WTC11 (cell line): ENCODE measurements around the gene CHCT1. TPM values are rescaled to one million over a fixed set of nuclear protein-coding genes. Genes with fewer than 3 reads are reported as not detected.

Experiments used
- ATAC-seq: fragments of 200-7000 bp; cut with Tn5 transposase; 2 replicates; pipeline ENCODE4 v1.10.0; 2021; ENCODE audit warnings: mild to moderate bottlenecking, moderate library complexity
- CTCF ChIA-PET: fragments of 300-600 bp; sonication (Branson Sonifier 250); formaldehyde crosslinking; loops from one replicate; lab custom pipeline; 2021; ENCODE audit warnings: antibody characterized with exemption; lab: Charles Lee
- POLR2A ChIA-PET: fragments of 350-600 bp; sonication (Branson Sonifier 250); formaldehyde crosslinking; loops from one replicate; lab custom pipeline; 2021; ENCODE audit warnings: antibody characterized with exemption; lab: Charles Lee
- DNase-seq: peaks from one replicate; pipeline ENCODE4 v3.0.0; 2021; ENCODE audit warnings: low spot score
- H3K27ac Mint-ChIP-seq: 2 replicates; pipeline ENCODE4 v1.8.0; 2021; ENCODE audit warnings: mixed read lengths
- H3K27me3 Mint-ChIP-seq: 2 replicates; pipeline ENCODE4 v1.8.0; 2021; ENCODE audit warnings: low read depth, mild to moderate bottlenecking, moderate library complexity, mixed read lengths
- H3K36me3 Mint-ChIP-seq: 2 replicates; pipeline ENCODE4 v1.8.0; 2021; ENCODE audit warnings: mixed read lengths
- H3K4me1 Mint-ChIP-seq: 2 replicates; pipeline ENCODE4 v1.8.0; 2022; ENCODE audit warnings: mixed read lengths
- H3K4me3 Mint-ChIP-seq: 2 replicates; pipeline ENCODE4 v1.8.0; 2021; ENCODE audit warnings: mild to moderate bottlenecking, moderate library complexity, mixed read lengths
- H3K9me3 Mint-ChIP-seq: 2 replicates; pipeline ENCODE4 v1.8.0; 2021; ENCODE audit warnings: mixed read lengths
- ETV6 ChIP-seq: sonication (generic); formaldehyde crosslinking; IDR thresholded peaks from 2 replicates; pipeline ENCODE4 v1.8.1; 2022; ENCODE audit warnings: mild to moderate bottlenecking, missing genetic modification reagents
- FOXJ3 ChIP-seq: sonication (generic); formaldehyde crosslinking; IDR thresholded peaks from 2 replicates; pipeline ENCODE4 v1.9.0; 2021; ENCODE audit warnings: missing genetic modification reagents, mild to moderate bottlenecking, borderline replicate concordance
- GABPB1 ChIP-seq: sonication (generic); formaldehyde crosslinking; IDR thresholded peaks from 2 replicates; pipeline ENCODE4 v1.8.1; 2023; ENCODE audit warnings: mild to moderate bottlenecking, missing genetic modification reagents
- GTF2I ChIP-seq: fragments of 250-450 bp; sonication (Bioruptor Pico); conservative IDR thresholded peaks from 2 replicates; pipeline ENCODE4 v1.4.0; 2021; ENCODE audit warnings: mild to moderate bottlenecking
- NFATC4 ChIP-seq: fragments of 250-450 bp; sonication (Bioruptor Pico); IDR thresholded peaks from 2 replicates; pipeline ENCODE4 v1.9.0; 2021; ENCODE audit warnings: mild to moderate bottlenecking
- NR1H2 ChIP-seq: sonication (generic); formaldehyde crosslinking; IDR thresholded peaks from 2 replicates; pipeline ENCODE4 v1.9.0; 2021; ENCODE audit warnings: mild to moderate bottlenecking, moderate library complexity, missing genetic modification reagents
- RORB ChIP-seq: fragments of 250-450 bp; sonication (Bioruptor Pico); IDR thresholded peaks from 2 replicates; pipeline ENCODE4 v1.9.0; 2021; ENCODE audit warnings: mild to moderate bottlenecking
- SMAD4 ChIP-seq: sonication (generic); formaldehyde crosslinking; IDR thresholded peaks from 2 replicates; pipeline ENCODE4 v1.8.0; 2022; ENCODE audit warnings: mild to moderate bottlenecking, missing genetic modification reagents
- SOX15 ChIP-seq: fragments of 250-450 bp; sonication (Bioruptor Pico); IDR thresholded peaks from 2 replicates; pipeline ENCODE4 v1.9.0; 2021; ENCODE audit warnings: mild to moderate bottlenecking
- ZBTB21 ChIP-seq: sonication (generic); formaldehyde crosslinking; IDR thresholded peaks from 2 replicates; pipeline ENCODE4 v1.8.1; 2023; ENCODE audit warnings: mild to moderate bottlenecking, missing genetic modification reagents, borderline replicate concordance
- ZNF263 ChIP-seq: sonication (generic); formaldehyde crosslinking; IDR thresholded peaks from 2 replicates; pipeline ENCODE4 v1.8.1; 2022; ENCODE audit warnings: low read depth, mild to moderate bottlenecking, moderate library complexity, missing genetic modification reagents
- ZNF317 ChIP-seq: sonication (generic); formaldehyde crosslinking; IDR thresholded peaks from 2 replicates; pipeline ENCODE4 v1.8.1; 2023; ENCODE audit warnings: low read depth, mild to moderate bottlenecking, moderate library complexity, missing genetic modification reagents, borderline replicate concordance
- ZNF396 ChIP-seq: fragments of 250-450 bp; sonication (Bioruptor Pico); IDR thresholded peaks from 2 replicates; pipeline ENCODE4 v1.8.0; 2021; ENCODE audit warnings: mild to moderate bottlenecking, moderate library complexity, borderline replicate concordance
- ZNF671 ChIP-seq: fragments of 250-450 bp; sonication (Bioruptor Pico); IDR thresholded peaks from 2 replicates; pipeline ENCODE4 v1.8.0; 2021; ENCODE audit warnings: mild to moderate bottlenecking
- total RNA-seq: library from RNA; stranded (reverse); gene quantifications from 3 replicates; pipeline ENCODE4 v1.2.3, GENCODE V29; 2021
- TF ChIP-seq, protein P1 (sequence below): sonication (generic); formaldehyde crosslinking; conservative IDR thresholded peaks from 2 replicates; pipeline ENCODE4 v1.8.1; 2022; ENCODE audit warnings: mild to moderate bottlenecking, missing genetic modification reagents
- TF ChIP-seq, protein P2 (sequence below): sonication (generic); formaldehyde crosslinking; IDR thresholded peaks from 2 replicates; pipeline ENCODE4 v1.8.0; 2023; ENCODE audit warnings: missing genetic modification reagents
- TF ChIP-seq, protein P3 (sequence below): fragments of 250-450 bp; sonication (Bioruptor Pico); IDR thresholded peaks from 2 replicates; pipeline ENCODE4 v1.8.0; 2021; ENCODE audit warnings: mild to moderate bottlenecking
- TF ChIP-seq, protein P4 (sequence below): sonication (generic); formaldehyde crosslinking; IDR thresholded peaks from 2 replicates; pipeline ENCODE4 v1.8.1; 2022; ENCODE audit warnings: low read depth, mild to moderate bottlenecking, moderate library complexity, missing genetic modification reagents, borderline replicate concordance
- TF ChIP-seq, protein P5 (sequence below): sonication (generic); formaldehyde crosslinking; IDR thresholded peaks from 2 replicates; pipeline ENCODE4 v1.8.1; 2022; ENCODE audit warnings: mild to moderate bottlenecking, moderate library complexity, missing genetic modification reagents
- TF ChIP-seq, protein P6 (sequence below): sonication (generic); formaldehyde crosslinking; IDR thresholded peaks from 2 replicates; pipeline ENCODE4 v1.8.1; 2023; ENCODE audit warnings: mild to moderate bottlenecking, missing genetic modification reagents, moderate library complexity
- TF ChIP-seq, protein P7 (sequence below): fragments of 250-450 bp; sonication (Bioruptor Pico); IDR thresholded peaks from 2 replicates; pipeline ENCODE4 v1.9.0; 2021; ENCODE audit warnings: mild to moderate bottlenecking
- TF ChIP-seq, protein P8 (sequence below): sonication (generic); formaldehyde crosslinking; IDR thresholded peaks from 2 replicates; pipeline ENCODE4 v1.8.0; 2023; ENCODE audit warnings: mild to moderate bottlenecking, missing genetic modification reagents

The CHCT1 gene
- total RNA-seq, 1 experiment from 2014 or later, result not detected

DNA sequence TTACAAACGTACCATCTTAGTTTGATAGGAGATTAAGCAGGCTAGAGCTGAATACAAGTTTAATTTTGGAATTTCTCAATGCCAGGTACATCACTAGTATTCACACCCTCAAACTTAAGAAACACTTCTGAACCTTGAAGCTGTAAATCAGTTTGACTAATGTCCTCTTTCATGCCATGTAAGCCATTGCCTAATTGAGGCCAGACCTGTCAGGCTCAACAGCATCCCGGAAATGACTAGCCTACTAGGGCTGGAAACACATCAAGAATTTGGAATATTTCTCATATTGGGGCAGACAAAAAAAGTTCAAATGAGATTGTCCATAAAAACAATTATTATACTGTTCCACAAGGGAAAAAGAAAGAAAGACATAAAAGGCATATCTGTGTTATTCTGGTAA is 32.1 kb upstream of the CHCT1 start:
- TF ChIP-seq, protein P1, sequence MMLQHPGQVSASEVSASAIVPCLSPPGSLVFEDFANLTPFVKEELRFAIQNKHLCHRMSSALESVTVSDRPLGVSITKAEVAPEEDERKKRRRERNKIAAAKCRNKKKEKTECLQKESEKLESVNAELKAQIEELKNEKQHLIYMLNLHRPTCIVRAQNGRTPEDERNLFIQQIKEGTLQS (CRISPR knock-in tag), result no peak
- TF ChIP-seq ZNF317 (CRISPR knock-in tag) (no peak), FOXJ3 (no peak), GTF2I (no peak), ZNF671 (no peak), ZBTB21 (no peak), NR1H2 (CRISPR knock-in tag) (no peak), ETV6 (CRISPR knock-in tag) (no peak), GABPB1 (CRISPR knock-in tag) (no peak)
- TF ChIP-seq, protein P2, sequence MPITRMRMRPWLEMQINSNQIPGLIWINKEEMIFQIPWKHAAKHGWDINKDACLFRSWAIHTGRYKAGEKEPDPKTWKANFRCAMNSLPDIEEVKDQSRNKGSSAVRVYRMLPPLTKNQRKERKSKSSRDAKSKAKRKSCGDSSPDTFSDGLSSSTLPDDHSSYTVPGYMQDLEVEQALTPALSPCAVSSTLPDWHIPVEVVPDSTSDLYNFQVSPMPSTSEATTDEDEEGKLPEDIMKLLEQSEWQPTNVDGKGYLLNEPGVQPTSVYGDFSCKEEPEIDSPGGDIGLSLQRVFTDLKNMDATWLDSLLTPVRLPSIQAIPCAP (CRISPR knock-in tag), result no peak
- TF ChIP-seq, protein P3, sequence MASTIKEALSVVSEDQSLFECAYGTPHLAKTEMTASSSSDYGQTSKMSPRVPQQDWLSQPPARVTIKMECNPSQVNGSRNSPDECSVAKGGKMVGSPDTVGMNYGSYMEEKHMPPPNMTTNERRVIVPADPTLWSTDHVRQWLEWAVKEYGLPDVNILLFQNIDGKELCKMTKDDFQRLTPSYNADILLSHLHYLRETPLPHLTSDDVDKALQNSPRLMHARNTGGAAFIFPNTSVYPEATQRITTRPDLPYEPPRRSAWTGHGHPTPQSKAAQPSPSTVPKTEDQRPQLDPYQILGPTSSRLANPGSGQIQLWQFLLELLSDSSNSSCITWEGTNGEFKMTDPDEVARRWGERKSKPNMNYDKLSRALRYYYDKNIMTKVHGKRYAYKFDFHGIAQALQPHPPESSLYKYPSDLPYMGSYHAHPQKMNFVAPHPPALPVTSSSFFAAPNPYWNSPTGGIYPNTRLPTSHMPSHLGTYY (CRISPR knock-in tag), result no peak
- TF ChIP-seq, protein P4, sequence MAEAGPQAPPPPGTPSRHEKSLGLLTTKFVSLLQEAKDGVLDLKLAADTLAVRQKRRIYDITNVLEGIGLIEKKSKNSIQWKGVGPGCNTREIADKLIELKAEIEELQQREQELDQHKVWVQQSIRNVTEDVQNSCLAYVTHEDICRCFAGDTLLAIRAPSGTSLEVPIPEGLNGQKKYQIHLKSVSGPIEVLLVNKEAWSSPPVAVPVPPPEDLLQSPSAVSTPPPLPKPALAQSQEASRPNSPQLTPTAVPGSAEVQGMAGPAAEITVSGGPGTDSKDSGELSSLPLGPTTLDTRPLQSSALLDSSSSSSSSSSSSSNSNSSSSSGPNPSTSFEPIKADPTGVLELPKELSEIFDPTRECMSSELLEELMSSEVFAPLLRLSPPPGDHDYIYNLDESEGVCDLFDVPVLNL (CRISPR knock-in tag), result no peak
- TF ChIP-seq, protein P5, sequence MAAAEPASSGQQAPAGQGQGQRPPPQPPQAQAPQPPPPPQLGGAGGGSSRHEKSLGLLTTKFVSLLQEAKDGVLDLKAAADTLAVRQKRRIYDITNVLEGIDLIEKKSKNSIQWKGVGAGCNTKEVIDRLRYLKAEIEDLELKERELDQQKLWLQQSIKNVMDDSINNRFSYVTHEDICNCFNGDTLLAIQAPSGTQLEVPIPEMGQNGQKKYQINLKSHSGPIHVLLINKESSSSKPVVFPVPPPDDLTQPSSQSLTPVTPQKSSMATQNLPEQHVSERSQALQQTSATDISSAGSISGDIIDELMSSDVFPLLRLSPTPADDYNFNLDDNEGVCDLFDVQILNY (CRISPR knock-in tag), result no peak
- TF ChIP-seq, protein P6, sequence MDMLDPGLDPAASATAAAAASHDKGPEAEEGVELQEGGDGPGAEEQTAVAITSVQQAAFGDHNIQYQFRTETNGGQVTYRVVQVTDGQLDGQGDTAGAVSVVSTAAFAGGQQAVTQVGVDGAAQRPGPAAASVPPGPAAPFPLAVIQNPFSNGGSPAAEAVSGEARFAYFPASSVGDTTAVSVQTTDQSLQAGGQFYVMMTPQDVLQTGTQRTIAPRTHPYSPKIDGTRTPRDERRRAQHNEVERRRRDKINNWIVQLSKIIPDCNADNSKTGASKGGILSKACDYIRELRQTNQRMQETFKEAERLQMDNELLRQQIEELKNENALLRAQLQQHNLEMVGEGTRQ (CRISPR knock-in tag), result no peak
- TF ChIP-seq, protein P7, sequence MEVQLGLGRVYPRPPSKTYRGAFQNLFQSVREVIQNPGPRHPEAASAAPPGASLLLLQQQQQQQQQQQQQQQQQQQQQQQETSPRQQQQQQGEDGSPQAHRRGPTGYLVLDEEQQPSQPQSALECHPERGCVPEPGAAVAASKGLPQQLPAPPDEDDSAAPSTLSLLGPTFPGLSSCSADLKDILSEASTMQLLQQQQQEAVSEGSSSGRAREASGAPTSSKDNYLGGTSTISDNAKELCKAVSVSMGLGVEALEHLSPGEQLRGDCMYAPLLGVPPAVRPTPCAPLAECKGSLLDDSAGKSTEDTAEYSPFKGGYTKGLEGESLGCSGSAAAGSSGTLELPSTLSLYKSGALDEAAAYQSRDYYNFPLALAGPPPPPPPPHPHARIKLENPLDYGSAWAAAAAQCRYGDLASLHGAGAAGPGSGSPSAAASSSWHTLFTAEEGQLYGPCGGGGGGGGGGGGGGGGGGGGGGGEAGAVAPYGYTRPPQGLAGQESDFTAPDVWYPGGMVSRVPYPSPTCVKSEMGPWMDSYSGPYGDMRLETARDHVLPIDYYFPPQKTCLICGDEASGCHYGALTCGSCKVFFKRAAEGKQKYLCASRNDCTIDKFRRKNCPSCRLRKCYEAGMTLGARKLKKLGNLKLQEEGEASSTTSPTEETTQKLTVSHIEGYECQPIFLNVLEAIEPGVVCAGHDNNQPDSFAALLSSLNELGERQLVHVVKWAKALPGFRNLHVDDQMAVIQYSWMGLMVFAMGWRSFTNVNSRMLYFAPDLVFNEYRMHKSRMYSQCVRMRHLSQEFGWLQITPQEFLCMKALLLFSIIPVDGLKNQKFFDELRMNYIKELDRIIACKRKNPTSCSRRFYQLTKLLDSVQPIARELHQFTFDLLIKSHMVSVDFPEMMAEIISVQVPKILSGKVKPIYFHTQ (CRISPR knock-in tag), result no peak
- peak overlapping the region; percentile 98 for H3K4me3 Mint-ChIP-seq
- ChIA-PET CTCF (interaction anchor here (1.1 kb wide), 1 partner anchor 251 kb away, joined by 4 read pairs; no protein-coding TSS in a partner anchor), POLR2A (interaction anchor here (0.6 kb wide), 1 partner anchor 29 kb away, joined by 3 read pairs; no protein-coding TSS in a partner anchor)
- H3K27me3 Mint-ChIP-seq, result no peaks in the 10 kb centered on the region
- no peaks in the 10 kb centered on the region for H3K9me3 Mint-ChIP-seq
- peak overlapping the region; percentile 85 for H3K27ac Mint-ChIP-seq
- DNase-seq (no peak), ATAC-seq (no peak)
- peaks cover 64% of the 10 kb centered on the region for H3K4me1 Mint-ChIP-seq
- no peaks in the 10 kb centered on the region for H3K36me3 Mint-ChIP-seq

DNA sequence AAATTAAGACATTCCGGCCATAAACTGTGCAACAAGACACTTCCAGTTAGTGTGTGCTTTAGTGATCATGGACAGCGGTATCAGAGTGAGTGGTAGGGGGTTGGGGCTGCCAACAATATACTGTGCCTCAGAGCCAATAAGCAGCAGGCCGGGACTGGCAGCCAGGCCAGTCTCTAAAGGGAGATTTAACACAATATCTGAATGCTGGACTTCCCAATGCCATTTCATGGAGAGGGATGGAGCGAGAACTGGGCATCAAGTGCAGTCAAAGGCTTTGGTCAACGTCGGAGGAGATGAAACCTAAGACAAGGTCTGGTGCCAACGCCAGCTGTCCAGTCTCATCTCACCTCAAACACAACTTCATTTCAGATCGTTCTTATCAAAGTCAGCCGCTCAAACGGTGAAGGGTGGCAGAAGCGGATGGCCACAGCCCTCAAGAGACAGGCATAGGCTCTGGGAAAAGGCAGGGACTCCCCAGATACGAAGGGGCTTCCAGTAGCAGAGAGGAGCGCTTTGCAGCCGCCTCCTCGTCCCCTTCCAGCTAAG is 31.3 kb upstream of the CHCT1 start:
- Mint-ChIP-seq H3K27me3 (no peaks in the 10 kb centered on the region), H3K36me3 (no peaks in the 10 kb centered on the region), H3K4me3 (peak overlapping the region; percentile 98), H3K4me1 (peaks cover 56% of the 10 kb centered on the region), H3K9me3 (no peaks in the 10 kb centered on the region), H3K27ac (peak overlapping the region; percentile 93)
- DNase-seq (no peak), ATAC-seq (no peak)
- POLR2A ChIA-PET, result interaction anchor here (1.4 kb wide), 1 partner anchor 209 kb away, joined by 7 read pairs; the partner anchor contains the start of gene PPM1D
- CTCF ChIA-PET, result interaction anchor here (1.0 to 1.3 kb wide), 5 partner anchors 8 to 251 kb away, joined by 3 to 10 read pairs (median 4); no protein-coding TSS in a partner anchor
- no peak for TF ChIP-seq ZNF396
- TF ChIP-seq NFATC4 (CRISPR knock-in tag), result no peak
- TF ChIP-seq SMAD4, result no peak
- TF ChIP-seq, protein P2 (CRISPR knock-in tag), result no peak
- TF ChIP-seq RORB, result no peak
- no peak for TF ChIP-seq SOX15 (CRISPR knock-in tag)
- TF ChIP-seq, protein P8, sequence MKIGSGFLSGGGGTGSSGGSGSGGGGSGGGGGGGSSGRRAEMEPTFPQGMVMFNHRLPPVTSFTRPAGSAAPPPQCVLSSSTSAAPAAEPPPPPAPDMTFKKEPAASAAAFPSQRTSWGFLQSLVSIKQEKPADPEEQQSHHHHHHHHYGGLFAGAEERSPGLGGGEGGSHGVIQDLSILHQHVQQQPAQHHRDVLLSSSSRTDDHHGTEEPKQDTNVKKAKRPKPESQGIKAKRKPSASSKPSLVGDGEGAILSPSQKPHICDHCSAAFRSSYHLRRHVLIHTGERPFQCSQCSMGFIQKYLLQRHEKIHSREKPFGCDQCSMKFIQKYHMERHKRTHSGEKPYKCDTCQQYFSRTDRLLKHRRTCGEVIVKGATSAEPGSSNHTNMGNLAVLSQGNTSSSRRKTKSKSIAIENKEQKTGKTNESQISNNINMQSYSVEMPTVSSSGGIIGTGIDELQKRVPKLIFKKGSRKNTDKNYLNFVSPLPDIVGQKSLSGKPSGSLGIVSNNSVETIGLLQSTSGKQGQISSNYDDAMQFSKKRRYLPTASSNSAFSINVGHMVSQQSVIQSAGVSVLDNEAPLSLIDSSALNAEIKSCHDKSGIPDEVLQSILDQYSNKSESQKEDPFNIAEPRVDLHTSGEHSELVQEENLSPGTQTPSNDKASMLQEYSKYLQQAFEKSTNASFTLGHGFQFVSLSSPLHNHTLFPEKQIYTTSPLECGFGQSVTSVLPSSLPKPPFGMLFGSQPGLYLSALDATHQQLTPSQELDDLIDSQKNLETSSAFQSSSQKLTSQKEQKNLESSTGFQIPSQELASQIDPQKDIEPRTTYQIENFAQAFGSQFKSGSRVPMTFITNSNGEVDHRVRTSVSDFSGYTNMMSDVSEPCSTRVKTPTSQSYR (CRISPR knock-in tag), result no peak
- no peak for TF ChIP-seq ZNF263 (CRISPR knock-in tag)
- TF ChIP-seq NR1H2 (CRISPR knock-in tag), result no peak
